Dermis microvascular lymphatic vessel endothelial cell (primary cell): ENCODE measurements around the gene CHSY1. TPM values are rescaled to one million over a fixed set of nuclear protein-coding genes. Genes with fewer than 3 reads are reported as not detected.

Experiments
- DNase-seq, 2 donors: peaks; one replicate each; pipeline versions ENCODE4 v3.0.0 to v3.0.0-alpha.2; 2010; ENCODE audit warnings: low read depth in 2 of 2
- total RNA-seq: library from RNA; depleted of rRNA; stranded (reverse); fragments of >200 nt; gene quantifications from 2 replicates; pipeline ENCODE4 v1.2.1, GENCODE V29; 2014

Gene CHSY1
- total RNA-seq, 1 donor from 2014 or later = 25.4 TPM

DNA sequence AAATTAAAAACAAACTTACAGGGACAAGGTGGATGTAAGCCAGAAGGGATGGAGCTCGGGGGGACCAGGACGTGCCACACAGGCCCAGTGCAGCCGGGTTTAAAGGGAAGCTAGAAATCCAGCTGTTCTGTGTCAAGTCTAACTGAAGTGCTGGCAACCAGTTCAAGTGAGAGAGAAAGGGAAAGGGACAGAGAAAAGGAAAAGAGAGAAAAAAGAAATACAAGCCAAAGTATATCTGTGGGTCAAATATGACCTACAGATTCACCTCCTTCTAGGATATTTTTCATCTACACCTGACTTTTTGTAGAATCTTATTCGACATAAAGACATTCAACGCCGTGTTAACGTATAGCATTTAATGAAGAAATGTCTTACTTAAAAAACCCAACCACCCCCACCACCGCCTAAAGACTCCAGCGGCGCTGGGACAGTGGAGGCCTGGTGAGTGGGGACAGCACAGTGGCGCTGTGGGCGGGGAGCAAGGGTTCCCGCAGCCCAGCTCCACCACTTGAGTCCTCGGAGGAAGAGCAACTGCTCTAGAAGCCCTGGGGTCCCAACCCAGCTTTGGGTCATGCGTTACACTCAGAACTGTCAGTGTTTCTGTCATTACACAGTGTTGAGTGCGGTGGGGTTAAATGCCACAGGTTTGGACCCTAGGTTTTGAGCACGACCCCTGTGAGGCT is 62.3 kb downstream of the CHSY1 start:
- no peak for DNase-seq

DNA sequence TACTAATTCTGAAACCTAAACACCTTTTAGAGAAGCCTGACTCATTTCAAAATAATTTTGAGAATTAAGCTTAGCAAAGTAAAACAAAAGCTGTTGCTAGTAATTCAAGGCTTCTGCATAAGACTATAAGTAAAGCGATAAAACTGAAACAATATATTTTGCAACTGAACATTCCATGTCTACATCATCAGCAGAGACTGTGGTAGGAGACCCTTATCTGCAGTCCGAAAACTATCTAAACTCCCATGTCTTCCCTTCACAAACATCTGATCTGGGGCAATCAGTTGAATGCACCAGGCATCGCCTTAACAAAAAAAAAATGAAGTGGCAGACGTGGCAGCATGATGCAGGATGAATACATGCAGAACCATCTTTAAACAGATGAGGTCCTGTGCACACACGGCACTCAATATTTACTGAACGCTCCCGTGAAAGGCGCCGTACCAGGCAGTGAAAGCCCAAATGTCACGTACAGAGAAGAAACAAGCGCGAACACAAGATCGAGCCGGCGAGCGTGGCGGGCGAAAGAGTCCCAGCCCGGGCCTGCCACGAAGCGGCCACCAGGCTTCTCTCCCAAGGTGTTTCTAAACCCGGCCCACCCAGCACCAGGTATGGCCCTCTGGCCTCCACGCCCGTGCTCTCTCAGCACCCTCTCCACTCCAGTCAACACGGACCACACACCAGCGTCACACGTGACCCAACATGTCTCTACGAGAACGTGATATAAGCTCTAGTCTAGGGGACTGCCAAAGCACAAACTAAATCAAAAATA is 63.0 kb downstream of the CHSY1 start:
- no peak for DNase-seq

DNA sequence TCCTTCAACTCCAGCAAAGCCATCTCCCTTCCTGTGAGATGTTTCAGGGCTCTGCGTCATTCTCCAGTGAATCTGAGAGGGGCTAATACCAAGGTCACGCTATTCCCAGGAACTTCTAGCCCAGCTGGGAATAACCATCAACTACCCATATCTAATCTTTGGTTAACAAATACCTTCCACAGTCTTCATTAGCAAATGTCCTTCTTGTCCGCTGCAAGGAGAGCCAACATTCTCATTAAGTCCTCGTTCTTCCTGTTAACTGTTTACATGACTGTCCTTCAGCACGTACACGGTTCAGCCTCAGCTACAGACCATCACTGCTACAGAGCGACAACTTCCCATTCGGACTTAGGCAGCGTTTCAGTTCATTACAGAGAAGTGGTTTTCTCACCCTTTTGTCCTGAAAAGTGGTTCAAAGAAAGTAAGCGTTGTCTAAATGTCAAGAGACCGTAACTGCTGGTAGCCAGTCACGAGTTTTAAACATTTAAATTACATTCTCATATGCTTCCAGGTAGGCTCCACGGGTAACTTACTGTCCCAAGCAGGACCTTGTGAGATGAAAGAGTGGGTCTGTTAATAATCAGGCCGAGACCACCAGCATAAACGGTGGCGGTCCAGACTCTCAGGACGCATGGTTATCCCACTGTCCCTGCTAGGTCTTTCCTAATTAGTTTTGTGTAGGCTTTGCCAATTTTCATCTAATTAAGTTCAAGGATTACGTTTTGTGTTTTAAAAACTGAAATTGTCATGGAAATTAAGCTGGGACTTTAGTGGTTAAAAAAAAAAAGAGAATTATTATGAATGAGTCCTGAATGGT is 63.8 kb downstream of the CHSY1 start:
- peak in 1 of 2 donors; percentile 63 for DNase-seq

DNA sequence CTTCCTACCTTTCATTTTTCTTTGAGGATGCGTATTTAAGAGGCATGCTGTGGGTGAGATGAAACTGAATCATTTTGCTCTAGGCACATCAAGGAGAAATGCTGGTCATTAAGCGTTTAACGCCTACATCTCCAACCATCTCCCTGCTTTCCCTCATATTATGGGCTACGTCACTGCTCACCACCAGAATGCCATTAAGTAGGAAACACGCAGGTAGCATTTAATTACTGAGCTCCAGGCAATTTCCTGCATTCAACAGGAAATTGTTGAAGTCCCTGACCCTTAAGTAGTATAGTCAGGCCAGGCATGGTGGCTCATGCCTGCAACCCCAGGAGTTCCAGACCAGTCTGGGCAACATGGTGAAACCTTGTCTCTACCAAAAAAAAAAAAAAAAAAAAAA is 66.1 kb downstream of the CHSY1 start:
- DNase-seq = no peak

DNA sequence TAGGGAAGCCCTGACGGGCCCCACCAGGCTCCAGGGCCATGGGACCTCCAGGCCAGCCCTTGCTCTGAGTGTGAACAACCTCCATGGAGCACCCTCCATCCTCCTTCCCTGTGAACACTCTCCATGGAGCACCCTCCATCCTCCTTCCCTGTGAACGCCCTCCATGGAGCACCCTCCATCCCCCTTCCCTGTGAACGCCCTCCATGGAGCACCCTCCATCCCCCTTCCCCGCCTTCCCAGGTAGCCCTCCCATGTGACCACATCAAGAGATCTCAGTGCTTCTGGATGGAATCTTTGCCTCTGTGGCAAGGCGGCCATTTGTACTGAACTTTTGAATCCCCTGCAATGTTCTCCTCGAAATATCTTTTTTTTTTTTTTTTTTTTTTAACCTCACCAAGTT is 66.5 kb downstream of the CHSY1 start:
- no peak for DNase-seq

DNA sequence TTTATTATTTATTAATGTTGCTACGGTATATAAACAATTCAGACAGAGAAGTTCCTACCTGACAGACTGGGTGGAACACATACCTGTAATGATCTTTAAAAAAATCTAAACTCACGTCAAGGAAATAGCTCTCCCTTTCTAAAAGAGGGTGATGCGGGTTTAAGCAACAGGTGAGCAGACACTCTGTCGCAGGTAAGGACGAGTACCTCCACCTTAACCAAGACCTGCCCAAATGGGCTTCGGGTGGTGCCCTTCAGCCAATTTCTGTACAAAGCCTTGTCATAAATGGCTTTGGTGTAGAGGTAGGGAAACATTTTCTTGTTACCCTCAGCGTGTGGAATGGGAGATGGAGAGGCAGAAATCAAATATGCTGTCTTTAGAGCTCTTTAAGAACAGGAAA is 67.0 kb downstream of the CHSY1 start:
- no peak for DNase-seq

DNA sequence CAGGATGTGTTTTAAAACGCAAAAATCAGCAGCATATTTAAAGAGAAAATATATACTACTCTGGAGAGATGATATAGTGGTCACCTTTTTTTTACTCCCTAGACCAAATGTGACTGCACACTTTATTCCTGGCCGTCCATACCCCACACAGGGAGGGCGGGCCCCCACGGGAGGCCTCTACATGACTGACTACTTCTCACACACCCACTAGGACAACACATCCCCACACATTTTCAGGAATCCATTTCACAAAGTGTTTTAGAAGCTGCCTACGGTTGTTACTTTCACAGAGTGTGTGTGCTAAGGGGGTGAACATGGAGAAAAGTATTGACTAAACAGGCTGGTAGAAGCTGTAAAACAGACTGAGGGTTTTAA is 67.9 kb downstream of the CHSY1 start:
- no peak for DNase-seq

DNA sequence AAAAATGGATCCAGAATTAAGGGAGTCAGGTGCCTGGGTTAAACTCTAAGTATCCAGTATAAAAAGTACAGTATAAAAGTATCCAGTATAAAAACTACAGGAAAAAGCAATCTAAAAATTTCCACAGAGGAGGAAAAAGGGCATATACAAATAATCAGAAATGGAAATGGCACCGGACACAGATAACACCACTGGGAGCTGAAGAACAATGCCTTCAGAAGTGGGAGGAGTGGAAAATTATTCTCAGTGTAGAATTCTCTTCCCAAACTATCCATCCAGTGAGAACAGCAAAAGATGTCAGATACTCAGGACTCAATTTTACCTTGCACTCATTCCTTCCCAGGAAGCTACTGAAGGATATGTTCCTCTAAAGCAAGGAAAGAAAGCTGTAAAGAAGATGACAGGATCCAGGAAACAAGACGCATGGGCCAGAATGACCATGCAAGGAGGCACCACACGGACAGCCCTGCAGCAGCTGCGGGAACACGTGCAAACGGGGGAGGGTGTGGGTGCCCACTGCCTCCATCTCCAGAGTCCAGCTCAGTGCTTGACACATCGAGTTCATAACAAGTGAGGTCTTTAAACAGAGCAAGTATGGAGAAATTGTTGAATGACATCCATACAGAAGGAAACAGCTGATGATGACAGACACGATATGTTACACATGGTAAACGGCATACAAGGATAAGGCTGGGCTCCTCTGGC is 68.5 kb downstream of the CHSY1 start:
- peak; percentile 73 to 83 for DNase-seq

DNA sequence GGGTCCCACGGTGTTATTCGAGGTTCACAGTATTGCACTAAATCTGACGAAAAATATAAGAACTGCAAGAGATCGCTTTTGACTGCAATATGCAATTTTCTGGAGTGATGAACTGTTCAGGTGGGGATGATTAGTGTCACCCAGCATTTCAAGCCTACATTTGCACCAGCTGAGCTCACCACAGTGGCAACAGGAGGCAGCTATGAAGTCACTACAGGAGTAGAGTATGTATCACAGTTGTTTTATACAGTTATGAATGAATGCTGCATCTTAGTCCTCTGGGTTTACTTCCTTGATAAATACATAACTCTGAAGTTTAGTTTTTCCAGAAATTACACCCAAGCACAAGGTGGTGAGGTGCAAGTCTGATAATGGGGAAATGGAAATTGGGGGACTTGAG is 69.6 kb downstream of the CHSY1 start:
- DNase-seq = no peak

DNA sequence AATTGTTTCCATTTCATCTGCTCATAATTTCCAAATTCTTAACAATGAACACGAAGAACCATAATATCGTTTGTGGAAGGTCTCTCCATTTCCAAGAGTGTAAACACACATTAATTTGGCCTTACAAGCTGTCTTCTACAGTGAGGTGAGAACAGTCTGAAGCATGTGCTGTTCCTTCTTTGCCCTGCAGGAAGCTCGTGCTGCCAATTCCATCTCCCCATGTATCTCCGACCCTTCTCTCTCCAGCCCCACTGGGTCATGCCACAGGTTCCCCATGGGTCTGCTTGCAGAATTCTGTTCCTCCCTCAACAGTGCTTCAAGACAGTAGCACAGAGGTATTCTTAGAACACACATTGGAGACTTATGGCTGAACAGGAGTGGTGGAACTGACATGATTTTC is 70.5 kb downstream of the CHSY1 start:
- no peak for DNase-seq

DNA sequence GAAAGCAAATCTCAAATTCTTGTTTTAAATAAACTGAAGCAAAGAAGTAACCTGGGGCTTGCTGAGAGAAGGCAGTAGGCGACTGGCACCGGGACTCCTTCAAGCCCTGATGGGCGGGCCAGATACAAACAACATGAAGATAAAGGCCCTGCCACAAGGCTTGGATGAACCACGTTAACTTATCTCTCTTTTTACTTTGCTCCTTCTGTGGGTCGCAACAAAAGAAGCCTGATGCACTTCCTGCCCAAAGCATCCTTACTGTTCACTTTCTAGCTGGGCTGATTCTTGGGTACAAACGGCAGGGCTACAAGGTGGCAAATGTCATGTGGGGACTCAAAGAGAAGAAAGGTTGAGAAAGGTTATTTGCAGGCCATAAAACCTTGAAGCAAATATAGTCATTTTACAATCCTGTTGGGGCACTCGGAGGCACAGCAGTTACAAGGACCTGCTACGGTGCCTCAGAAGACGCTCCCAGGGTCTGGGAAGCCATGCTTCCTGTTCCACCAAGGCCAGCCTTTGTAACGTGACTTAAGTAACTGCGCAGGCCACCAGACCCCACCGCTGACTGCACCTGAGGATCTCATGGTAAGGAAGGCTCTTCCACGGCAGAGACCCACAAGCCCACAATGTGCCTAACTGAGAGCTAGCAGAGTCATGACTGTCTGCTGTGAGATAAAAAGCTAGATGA is 71.1 kb downstream of the CHSY1 start:
- no peak for DNase-seq

DNA sequence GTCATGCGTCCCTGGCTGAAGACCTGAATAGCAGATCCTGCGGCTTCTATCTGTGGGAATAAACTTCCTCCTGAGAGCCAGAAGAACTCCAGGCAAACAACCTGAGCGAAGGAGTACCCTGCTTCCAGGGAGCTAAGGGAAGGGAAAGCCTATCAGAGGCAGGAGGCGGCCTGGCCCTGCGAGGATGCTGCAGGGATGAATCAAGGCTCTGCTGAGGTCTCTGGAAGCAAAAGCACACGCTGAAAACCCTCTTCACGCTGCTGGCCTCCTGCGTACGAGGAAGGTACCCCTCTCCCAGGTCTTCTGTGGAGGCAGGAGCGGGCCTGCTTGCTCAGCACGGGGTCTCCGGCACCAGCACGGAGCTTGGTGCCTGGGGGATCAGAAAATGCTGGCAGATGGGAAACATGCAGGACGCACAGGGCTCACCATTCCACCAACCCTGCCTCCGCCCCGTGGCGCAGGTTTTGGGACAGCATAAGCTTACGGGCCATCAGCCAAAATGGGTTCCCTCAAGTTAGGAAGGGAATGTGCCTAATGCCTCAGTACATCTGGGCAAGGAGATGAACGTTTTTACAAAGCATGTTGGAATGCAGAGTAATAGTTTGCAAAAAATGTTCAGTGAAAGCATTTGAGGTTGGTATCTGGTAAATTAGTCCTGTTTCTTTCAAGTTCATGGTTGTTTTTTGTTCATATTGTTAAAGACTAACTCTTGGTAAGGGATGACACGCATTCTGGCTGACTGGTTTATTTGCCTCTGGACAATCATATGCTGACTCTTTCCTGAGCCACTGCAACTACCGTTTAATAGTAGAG is 72.3 kb downstream of the CHSY1 start:
- DNase-seq = no peak

DNA sequence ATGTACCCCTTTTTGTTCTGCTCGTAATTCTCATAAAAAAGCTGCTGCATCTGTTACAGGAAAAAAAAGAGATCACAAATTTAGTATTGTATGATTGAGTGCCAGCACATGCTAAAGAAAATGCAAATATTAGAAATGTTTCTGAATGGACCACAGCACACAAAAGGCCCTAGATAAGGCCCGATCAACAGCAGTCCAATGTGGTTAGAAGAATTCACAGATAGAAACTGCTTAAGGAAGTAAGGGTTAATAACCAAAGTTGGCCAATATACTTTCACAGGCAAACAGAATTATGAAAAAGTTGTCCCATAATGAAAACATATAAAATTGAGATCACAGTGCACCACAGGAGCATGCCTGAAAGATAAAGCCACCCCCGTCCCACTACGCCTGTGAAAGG is 72.9 kb downstream of the CHSY1 start:
- no peak for DNase-seq

DNA sequence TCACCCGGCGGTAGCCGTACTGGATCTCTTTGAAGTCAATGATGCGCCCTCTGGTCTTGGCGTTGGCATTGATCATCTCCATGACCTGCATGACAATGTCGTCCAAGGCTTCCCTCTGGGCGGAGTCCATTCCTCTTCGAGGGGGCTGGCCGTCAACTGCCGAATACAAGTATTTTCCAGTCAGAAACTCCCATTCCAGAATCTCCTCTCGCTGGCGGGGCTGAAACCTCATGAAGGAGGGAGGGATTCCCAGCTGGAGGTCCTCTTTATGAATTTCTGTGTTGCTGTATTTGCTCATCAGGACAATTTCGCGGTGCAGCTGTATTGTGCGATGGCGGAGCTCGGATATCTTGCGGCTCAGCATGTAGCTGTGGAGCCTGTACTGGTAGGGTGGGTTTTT is 73.4 kb downstream of the CHSY1 start:
- DNase-seq = no peak

DNA sequence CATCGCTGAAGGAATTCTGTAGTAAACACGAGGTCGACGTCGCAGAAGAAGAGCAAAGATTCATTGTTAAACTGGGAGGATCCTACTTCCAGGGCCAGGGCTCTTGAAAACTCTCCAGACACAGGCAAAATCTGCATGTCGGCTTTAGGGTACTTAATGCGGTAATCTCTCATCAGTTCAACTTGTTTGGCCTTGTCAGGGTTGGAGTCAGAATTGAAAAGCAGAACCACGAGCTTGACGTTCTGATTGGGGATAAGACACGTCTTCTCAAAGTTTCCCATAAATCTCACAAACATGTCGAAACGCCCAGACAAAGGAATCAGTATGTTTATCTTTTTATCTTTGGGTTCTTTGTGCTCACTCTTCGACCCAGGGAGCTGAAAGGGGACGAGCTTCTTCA is 74.0 kb downstream of the CHSY1 start:
- no peak for DNase-seq

DNA sequence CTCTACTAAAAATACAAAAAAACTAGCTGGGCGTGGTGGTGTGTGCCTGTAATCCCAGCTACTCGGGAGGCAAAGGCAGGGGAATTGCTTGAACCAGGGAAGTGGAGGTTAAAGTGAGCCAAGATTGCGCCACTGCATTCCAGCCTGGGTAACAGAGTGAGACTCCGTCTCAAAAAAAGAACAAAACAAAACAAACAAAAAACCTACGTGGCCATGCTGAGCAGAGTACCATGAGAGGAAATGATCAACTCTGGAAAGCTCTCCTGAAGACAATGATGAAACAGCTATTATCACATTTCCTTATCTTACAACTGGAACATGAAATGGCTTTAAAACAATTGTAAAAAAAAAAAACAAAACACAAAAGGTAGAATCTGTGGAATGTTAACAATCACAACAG is 75.2 kb downstream of the CHSY1 start:
- DNase-seq = peak; percentile 76 to 83

DNA sequence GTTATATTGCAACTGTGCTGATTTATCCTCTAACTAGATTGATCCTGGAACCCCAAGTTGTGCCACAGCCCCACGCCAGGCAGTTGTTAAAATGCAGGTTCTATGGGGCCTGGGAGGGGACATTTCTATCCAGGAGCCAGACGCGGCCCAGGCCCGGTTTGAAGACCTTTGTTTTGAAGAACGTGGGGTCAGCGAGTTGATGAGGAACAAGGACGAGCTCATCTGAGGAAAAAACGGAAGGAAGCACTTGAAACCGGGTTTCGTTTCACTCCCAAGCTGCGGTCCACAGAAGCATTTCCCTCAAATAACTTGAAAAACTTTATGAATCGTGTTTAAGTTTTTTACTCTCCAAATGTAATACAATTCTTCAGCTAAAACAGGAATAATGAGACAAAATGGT is 76.4 kb downstream of the CHSY1 start:
- DNase-seq = no peak

DNA sequence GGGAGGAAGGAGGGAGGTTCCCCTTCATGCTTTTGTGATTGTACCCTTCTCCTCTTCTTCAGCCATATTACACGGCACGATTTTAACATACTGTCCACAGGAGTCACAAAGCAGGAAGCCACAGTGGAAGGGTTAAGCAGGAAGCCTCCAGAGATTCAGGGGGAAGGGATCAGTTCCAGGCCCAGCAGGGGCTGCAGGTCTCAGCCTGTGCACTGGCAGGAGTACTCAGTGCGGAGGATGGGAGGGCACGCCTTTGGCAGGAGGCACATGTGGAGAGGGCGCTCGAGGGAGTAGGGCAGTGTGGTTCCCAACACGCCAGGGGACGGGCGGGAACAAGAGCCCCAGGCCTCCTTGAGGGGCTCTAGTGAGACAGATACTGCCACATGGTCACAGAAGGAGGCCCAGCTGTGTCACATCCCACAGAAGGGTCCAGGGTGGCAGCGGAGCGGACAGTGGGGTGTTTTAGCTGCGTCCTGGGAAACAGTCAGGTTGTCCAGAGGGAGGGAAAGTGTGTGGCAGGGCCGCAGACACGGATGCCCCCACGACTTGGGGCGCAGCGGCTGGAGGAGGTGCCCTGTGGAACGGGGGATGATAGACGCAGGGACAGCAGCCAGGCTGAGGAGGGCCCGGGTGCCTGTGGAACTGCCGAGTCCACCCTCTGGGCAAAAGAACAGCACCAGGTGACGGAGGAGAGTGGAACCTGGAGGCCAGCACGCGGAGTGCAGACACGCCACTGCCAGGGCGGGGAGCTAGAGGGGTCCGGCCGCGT is 77.5 kb downstream of the CHSY1 start:
- no peak for DNase-seq

DNA sequence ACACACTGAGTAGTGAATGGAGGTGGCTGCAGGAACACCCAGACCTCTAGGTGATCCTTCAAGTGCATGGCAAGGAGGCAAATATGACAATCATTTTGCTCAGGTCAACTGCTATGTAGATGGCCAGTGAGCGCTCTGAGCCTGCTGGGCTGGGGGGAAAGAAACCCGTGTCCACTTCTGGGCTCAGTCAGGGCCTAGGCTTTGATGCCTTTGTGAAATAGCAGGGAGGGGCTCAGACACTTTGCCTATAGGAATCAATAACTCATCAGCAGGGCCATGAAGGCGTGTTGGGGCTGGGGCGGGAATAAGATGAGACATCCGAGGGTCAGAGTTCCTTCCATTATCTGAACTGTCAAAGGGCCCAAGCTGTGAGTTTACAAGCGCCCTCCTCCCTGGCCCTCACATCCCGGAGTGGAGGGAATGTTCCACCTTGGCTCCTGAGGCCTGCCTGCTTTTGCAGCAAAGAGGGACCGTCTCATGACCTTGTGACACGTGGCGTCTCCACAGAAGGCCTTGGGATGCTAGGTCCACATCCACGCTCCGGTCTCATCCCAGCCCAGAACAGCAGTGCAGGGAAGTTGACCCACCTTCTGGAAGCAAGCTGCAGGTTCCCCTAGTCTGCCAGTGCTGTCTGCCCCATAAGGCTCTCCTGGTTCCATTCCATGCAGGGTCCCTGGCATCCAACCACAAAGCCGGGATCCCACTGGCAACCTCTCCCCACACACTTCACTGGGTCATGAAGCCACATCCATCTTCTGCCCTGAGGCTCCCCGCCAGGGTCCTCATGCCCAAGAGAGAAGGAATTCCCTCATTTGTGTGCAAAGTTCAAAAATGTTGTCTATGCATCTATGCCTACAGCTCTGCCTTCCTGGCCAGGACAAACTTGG is 78.4 kb downstream of the CHSY1 start:
- no peak for DNase-seq
